Esophagus (tissue), 2 donors: Measurements from ENCODE around the gene POLA2. TPM values are rescaled to one million over a fixed set of nuclear protein-coding genes. Genes with fewer than 3 reads are reported as not detected.

Experiments
- H3K27ac ChIP-seq, 2 donors: one replicate each; pipeline ENCODE4 v1.5.1; 2013; ENCODE audit warnings: low read depth in 2 of 2, mild to moderate bottlenecking in 2 of 2, inconsistent platforms in 1 of 2, low read length in 1 of 2, moderate library complexity in 1 of 2
- H3K27me3 ChIP-seq, 2 donors: one replicate each; pipeline ENCODE4 v1.6.1; 2013; ENCODE audit warnings: low read length in 2 of 2, control low read depth in 1 of 2, mild to moderate bottlenecking in 1 of 2; ENCODE audit not compliant: insufficient read depth in 2 of 2, control insufficient read depth in 1 of 2
- H3K36me3 ChIP-seq, 2 donors: one replicate each; pipeline ENCODE4 v1.6.1; 2013; ENCODE audit warnings: low read length in 1 of 2; ENCODE audit not compliant: control insufficient read depth in 2 of 2, insufficient read depth in 2 of 2
- H3K4me1 ChIP-seq, 2 donors: one replicate each; pipeline ENCODE4 v1.6.1; 2013; ENCODE audit warnings: low read length in 1 of 2; ENCODE audit not compliant: control insufficient read depth in 2 of 2, insufficient read depth in 2 of 2
- H3K4me3 ChIP-seq, 2 donors: one replicate each; pipeline ENCODE4 v1.5.1; 2013; ENCODE audit warnings: low read length in 2 of 2, mild to moderate bottlenecking in 2 of 2, low read depth in 1 of 2, moderate library complexity in 1 of 2
- H3K9me3 ChIP-seq, 2 donors: one replicate each; pipeline ENCODE4 v1.6.1; 2013; ENCODE audit warnings: mild to moderate bottlenecking in 2 of 2, low read depth in 1 of 2, low read length in 1 of 2, moderate library complexity in 1 of 2; ENCODE audit not compliant: control insufficient read depth in 2 of 2, insufficient read depth in 1 of 2
- WGBS, 2 donors: extraction: QIAGEN DNeasy Blood & Tissue Kit; methylation state at CpG; one replicate each; pipeline ENCODE4 v1.1.7; 2013; 5-methylcytosine and 5-hydroxymethylcytosine counted together
- polyA plus RNA-seq, 2 donors: library from polyadenylated mRNA; stranded (reverse); fragments of 200-250 nt; gene quantifications; one replicate each; pipeline ENCODE4 v1.2.3, GENCODE V29; 2013
- donor health status: healthy with polysubstance abuse.
- donor health status: Bipolar disorder and iron deficiency.

Gene POLA2
- polyA plus RNA-seq, 2 donors: 8.5 to 9.2 TPM

GRCh38 chr11:65301491-65302329, 39.9 kb downstream of the POLA2 start:
- 66 to 69% methylated on average over 12 of the region's 12 CpGs for WGBS, 2 donors
- peaks cover 3 to 8% of the 10 kb centered on the region in 2 donors for H3K36me3 ChIP-seq
- no peak overlapping the region for H3K4me3 ChIP-seq
- no peaks in the 10 kb centered on the region for H3K9me3 ChIP-seq
- H3K27ac ChIP-seq: peak overlapping the region; percentile 16 to 17
- H3K27me3 ChIP-seq: no peaks in the 10 kb centered on the region
- H3K4me1 ChIP-seq: peaks cover 0 to 4% of the 10 kb centered on the region in 2 donors

GRCh38 chr11:65303555-65303954, 41.8 kb downstream of the POLA2 start:
- Histone ChIP-seq H3K4me1 (peaks cover 2% of the 10 kb centered on the region in 2 donors), H3K9me3 (no peaks in the 10 kb centered on the region), H3K27ac (no peak overlapping the region), H3K4me3 (no peak overlapping the region), H3K36me3 (peaks cover 0 to 3% of the 10 kb centered on the region in 2 donors), H3K27me3 (no peaks in the 10 kb centered on the region)
- WGBS, 2 donors: 92 to 94% methylated on average over 3 of the region's 3 CpGs

- Histone ChIP-seq H3K4me3 (no peak overlapping the region), H3K9me3 (no peaks in the 10 kb centered on the region), H3K4me1 (peaks cover 2% of the 10 kb centered on the region in 2 donors), H3K27ac (no peak overlapping the region), H3K36me3 (peaks cover 0 to 3% of the 10 kb centered on the region in 2 donors), H3K27me3 (no peaks in the 10 kb centered on the region)
- 94 to 100% methylated on average over 4 of the region's 4 CpGs for WGBS, 2 donors
Observed at GRCh38 chr11:65304110-65304509, 42.3 kb downstream of the POLA2 start.

GRCh38 chr11:65304613-65305012, 42.9 kb downstream of the POLA2 start:
- H3K36me3 ChIP-seq: peaks cover 0 to 3% of the 10 kb centered on the region in 2 donors
- WGBS, 2 donors: 91 to 99% methylated on average over 7 of the region's 7 CpGs
- H3K9me3 ChIP-seq: no peaks in the 10 kb centered on the region
- no peak overlapping the region for H3K27ac ChIP-seq
- H3K4me1 ChIP-seq: peaks cover 2% of the 10 kb centered on the region in 2 donors
- no peaks in the 10 kb centered on the region for H3K27me3 ChIP-seq
- no peak overlapping the region for H3K4me3 ChIP-seq

GRCh38 chr11:65305501-65306268, 43.9 kb downstream of the POLA2 start:
- WGBS, 2 donors: 56 to 63% methylated on average over 17 of the region's 17 CpGs
- Histone ChIP-seq H3K4me1 (peaks cover 2% of the 10 kb centered on the region in 2 donors), H3K9me3 (no peaks in the 10 kb centered on the region), H3K4me3 (no peak overlapping the region), H3K36me3 (peaks cover 0 to 3% of the 10 kb centered on the region in 2 donors), H3K27me3 (no peaks in the 10 kb centered on the region), H3K27ac (peak overlapping the region; percentile 47 to 50)

GRCh38 chr11:65307298-65308229, 45.8 kb downstream of the POLA2 start:
- H3K4me3 ChIP-seq: no peak overlapping the region
- H3K36me3 ChIP-seq: peaks cover 0 to 3% of the 10 kb centered on the region in 2 donors
- no peaks in the 10 kb centered on the region for H3K27me3 ChIP-seq
- peaks cover 2% of the 10 kb centered on the region in 2 donors for H3K4me1 ChIP-seq
- H3K9me3 ChIP-seq: no peaks in the 10 kb centered on the region
- 85 to 87% methylated on average over 6 of the region's 6 CpGs for WGBS, 2 donors
- peak overlapping the region; percentile 13 to 19 for H3K27ac ChIP-seq

- Histone ChIP-seq H3K4me1 (peaks cover 0 to 2% of the 10 kb centered on the region in 2 donors), H3K27me3 (no peaks in the 10 kb centered on the region), H3K9me3 (no peaks in the 10 kb centered on the region), H3K4me3 (no peak overlapping the region), H3K27ac (peak overlapping the region; percentile 19 to 27), H3K36me3 (peaks cover 0 to 3% of the 10 kb centered on the region in 2 donors)
- WGBS, 2 donors: 30 to 53% methylated on average over 7 of the region's 7 CpGs
Observed at GRCh38 chr11:65308281-65308891, 46.6 kb downstream of the POLA2 start.

- Histone ChIP-seq H3K4me3 (no peak overlapping the region), H3K27me3 (no peaks in the 10 kb centered on the region), H3K27ac (peak overlapping the region in 1 of 2 donors; percentile 8), H3K9me3 (no peaks in the 10 kb centered on the region), H3K36me3 (no peaks in the 10 kb centered on the region), H3K4me1 (peaks cover 0 to 4% of the 10 kb centered on the region in 2 donors)
- WGBS, 2 donors: 59 to 64% methylated on average over 5 of the region's 5 CpGs
Observed at GRCh38 chr11:65309006-65309405, 47.2 kb downstream of the POLA2 start.
